ENCODE data around the gene UNC80. TPM values are rescaled to one million over a fixed set of nuclear protein-coding genes. Genes with fewer than 3 reads are reported as not detected.
"Not testable (repeated sequence)": the region's sequence is repeated elsewhere in the genome, so short reads cannot be mapped to it uniquely, and the experiment has no call there.

Gene UNC80
- total RNA-seq, 4 donors from 2014 or later, result not detected

GRCh38 chr2:209788925-209789324 is 17.3 kb downstream of the UNC80 start:
- H3K27ac ChIP-seq, result no peak overlapping the region
- H3K27me3 ChIP-seq, result no peaks in the 10 kb centered on the region
- H3K36me3 ChIP-seq, result no peaks in the 10 kb centered on the region
- no peak for DNase-seq
- no peaks in the 10 kb centered on the region for H3K4me1 ChIP-seq
- H3K9me3 ChIP-seq, result no peaks in the 10 kb centered on the region
- TF ChIP-seq CTCF (IDR thresholded peaks at IDR 0.05), result no peak
- TF ChIP-seq POLR2A (IDR thresholded peaks at IDR 0.05), result no peak
- H3K4me3 ChIP-seq, result no peak overlapping the region

- Histone ChIP-seq H3K4me3 (peak overlapping the region in 2 of 4 donors; percentile 34), H3K27me3 (no peaks in the 10 kb centered on the region), H3K9me3 (no peaks in the 10 kb centered on the region), H3K4me1 (no peaks in the 10 kb centered on the region), H3K36me3 (no peaks in the 10 kb centered on the region), H3K27ac (no peak overlapping the region)
- DNase-seq, result no peak
- TF ChIP-seq CTCF (IDR thresholded peaks at IDR 0.05) (no peak), POLR2A (IDR thresholded peaks at IDR 0.05) (no peak)
These were observed 18.6 kb downstream of the UNC80 start for GRCh38 chr2:209790066-209790728.

- Histone ChIP-seq H3K4me3 (no peak overlapping the region), H3K36me3 (no peaks in the 10 kb centered on the region), H3K9me3 (no peaks in the 10 kb centered on the region), H3K4me1 (no peaks in the 10 kb centered on the region), H3K27me3 (no peaks in the 10 kb centered on the region), H3K27ac (no peak overlapping the region)
- no peak for DNase-seq
- TF ChIP-seq CTCF (IDR thresholded peaks at IDR 0.05) (no peak), POLR2A (IDR thresholded peaks at IDR 0.05) (no peak)
These were observed 19.5 kb downstream of the UNC80 start for GRCh38 chr2:209791151-209791550.

- H3K36me3 ChIP-seq, DNase-seq, H3K9me3 ChIP-seq, H3K27me3 ChIP-seq, H3K4me3 ChIP-seq, H3K4me1 ChIP-seq, H3K27ac ChIP-seq: not testable (repeated sequence)
These were observed 23.8 kb downstream of the UNC80 start for GRCh38 chr2:209795425-209795824.

- Histone ChIP-seq H3K4me3 (no peak overlapping the region), H3K27ac (no peak overlapping the region), H3K36me3 (no peaks in the 10 kb centered on the region), H3K9me3 (no peaks in the 10 kb centered on the region), H3K4me1 (no peaks in the 10 kb centered on the region), H3K27me3 (no peaks in the 10 kb centered on the region)
- TF ChIP-seq POLR2A (IDR thresholded peaks at IDR 0.05), result no peak
- no peak for TF ChIP-seq CTCF (IDR thresholded peaks at IDR 0.05)
- DNase-seq, result no peak
These were observed 33.7 kb downstream of the UNC80 start for GRCh38 chr2:209805351-209805750.

GRCh38 chr2:209806318-209806717 is 34.7 kb downstream of the UNC80 start:
- Histone ChIP-seq H3K4me1 (no peaks in the 10 kb centered on the region), H3K27me3 (no peaks in the 10 kb centered on the region), H3K9me3 (no peaks in the 10 kb centered on the region), H3K4me3 (no peak overlapping the region), H3K36me3 (no peaks in the 10 kb centered on the region), H3K27ac (no peak overlapping the region)
- DNase-seq, result no peak
- TF ChIP-seq CTCF (IDR thresholded peaks at IDR 0.05) (no peak), POLR2A (IDR thresholded peaks at IDR 0.05) (no peak)

Data from Peyer's patch (tissue), 4 donors.